H9 (cell line): ENCODE results near the gene EIF5A2. TPM values are rescaled to one million over a fixed set of nuclear protein-coding genes. Genes with fewer than 3 reads are reported as not detected.

Experiments
- DNase-seq: peaks from one replicate; pipeline ENCODE4 v3.0.0-alpha.2; 2017
- H2AFZ ChIP-seq: one replicate; pipeline ENCODE4 v1.6.1; 2013; ENCODE audit warnings: mild to moderate bottlenecking, low read length, control low read depth, moderate library complexity
- H2AK5ac ChIP-seq: 2 replicates; pipeline ENCODE4 v1.6.1; 2013; ENCODE audit warnings: low read length, control low read depth, mixed read lengths; ENCODE audit not compliant: insufficient read length
- H2BK120ac ChIP-seq: one replicate; pipeline ENCODE4 v1.6.1; 2013; ENCODE audit warnings: low read depth, mild to moderate bottlenecking, low read length, control low read depth, inconsistent platforms; ENCODE audit not compliant: poor library complexity, severe bottlenecking
- H2BK12ac ChIP-seq: 2 replicates; pipeline ENCODE4 v1.6.1; 2013; ENCODE audit warnings: low read length, control low read depth, mixed read lengths, low read depth; ENCODE audit not compliant: insufficient read length
- H2BK15ac ChIP-seq: 2 replicates; pipeline ENCODE4 v1.6.1; 2013; ENCODE audit warnings: low read depth, low read length, control low read depth
- H2BK20ac ChIP-seq: one replicate; pipeline ENCODE4 v1.6.1; 2013; ENCODE audit warnings: low read depth, mild to moderate bottlenecking, low read length, control low read depth, inconsistent platforms; ENCODE audit not compliant: poor library complexity, severe bottlenecking
- H2BK5ac ChIP-seq: 2 replicates; pipeline ENCODE4 v1.6.1; 2013; ENCODE audit warnings: low read length, control low read depth, mixed read lengths; ENCODE audit not compliant: insufficient read length
- H3K14ac ChIP-seq: 2 replicates; pipeline ENCODE4 v1.6.1; 2013; ENCODE audit warnings: low read length, control low read depth; ENCODE audit not compliant: insufficient read depth
- H3K18ac ChIP-seq: 2 replicates; pipeline ENCODE4 v1.6.1; 2013; ENCODE audit warnings: low read depth, mild to moderate bottlenecking, mixed read lengths, low read length, control low read depth; ENCODE audit not compliant: insufficient read length
- H3K23ac ChIP-seq: 2 replicates; pipeline ENCODE4 v1.6.1; 2013; ENCODE audit warnings: low read length, control low read depth, mixed read lengths, low read depth; ENCODE audit not compliant: insufficient read length
- H3K23me2 ChIP-seq: 2 replicates; pipeline ENCODE4 v1.6.1; 2013; ENCODE audit warnings: low read depth, mild to moderate bottlenecking, mixed read lengths, low read length, control low read depth; ENCODE audit not compliant: insufficient read length, poor library complexity, severe bottlenecking
- H3K27ac ChIP-seq: 2 replicates; pipeline ENCODE4 v1.5.1; 2013; ENCODE audit warnings: low read length, control low read depth, mixed read lengths, low read depth; ENCODE audit not compliant: insufficient read length
- H3K27me3 ChIP-seq: 2 replicates; pipeline ENCODE4 v1.6.1; 2013; ENCODE audit warnings: low read length, control low read depth, inconsistent platforms; ENCODE audit not compliant: insufficient read depth
- H3K4ac ChIP-seq: 2 replicates; pipeline ENCODE4 v1.6.1; 2013; ENCODE audit warnings: low read depth, mild to moderate bottlenecking, control low read depth, inconsistent platforms, low read length, moderate library complexity
- H3K4me1 ChIP-seq: 2 replicates; pipeline ENCODE4 v1.6.1; 2013; ENCODE audit warnings: low read length, control low read depth, inconsistent platforms; ENCODE audit not compliant: insufficient read depth
- H3K4me2 ChIP-seq: 2 replicates; pipeline ENCODE4 v1.6.1; 2013; ENCODE audit warnings: low read length, control low read depth, mixed read lengths; ENCODE audit not compliant: insufficient read length, insufficient read depth
- H3K56ac ChIP-seq: 2 replicates; pipeline ENCODE4 v1.6.1; 2013; ENCODE audit warnings: low read depth, mild to moderate bottlenecking, mixed read lengths, low read length, control low read depth; ENCODE audit not compliant: insufficient read length
- H3K79me1 ChIP-seq: 2 replicates; pipeline ENCODE4 v1.6.1; 2013; ENCODE audit warnings: low read depth, mild to moderate bottlenecking, moderate library complexity, low read length, control low read depth, inconsistent platforms; ENCODE audit not compliant: insufficient read depth, poor library complexity, severe bottlenecking
- H3K79me2 ChIP-seq: 2 replicates; pipeline ENCODE4 v1.6.1; 2013; ENCODE audit warnings: low read length, control low read depth, inconsistent platforms; ENCODE audit not compliant: insufficient read depth
- H3K9ac ChIP-seq: 2 replicates; pipeline ENCODE4 v1.6.1; 2013; ENCODE audit warnings: low read length, control low read depth, mixed read lengths; ENCODE audit not compliant: insufficient read length; ENCODE audit errors: extremely low read depth
- H3K9me3 ChIP-seq: one replicate; pipeline ENCODE4 v1.6.1; 2013; ENCODE audit warnings: low read depth, low read length, inconsistent platforms; ENCODE audit not compliant: control insufficient read depth
- H3T11ph ChIP-seq: one replicate; pipeline ENCODE4 v1.6.1; 2013; ENCODE audit warnings: mild to moderate bottlenecking, low read length, control low read depth, inconsistent platforms
- H4K20me1 ChIP-seq: one replicate; pipeline ENCODE4 v1.6.1; 2013; ENCODE audit not compliant: control insufficient read depth, insufficient read length, insufficient read depth
- H4K5ac ChIP-seq: 2 replicates; pipeline ENCODE4 v1.6.1; 2013; ENCODE audit warnings: low read depth, mild to moderate bottlenecking, mixed read lengths, low read length, control low read depth; ENCODE audit not compliant: insufficient read length
- H4K8ac ChIP-seq: replicated peaks from 2 replicates; pipeline ENCODE4 v1.6.1; 2013; ENCODE audit warnings: low read length, control low read depth, mixed read lengths, low read depth; ENCODE audit not compliant: insufficient read length
- H4K91ac ChIP-seq: 2 replicates; pipeline ENCODE4 v1.6.1; 2013; ENCODE audit warnings: low read depth, mild to moderate bottlenecking, moderate library complexity, mixed read lengths, low read length, control low read depth; ENCODE audit not compliant: insufficient read length
- H3K27ac Mint-ChIP-seq, 3 experiments: 2 replicates in 2 of 3; 3 replicates in 1 of 3; pipeline ENCODE4 v1.8.0; 2020 to 2021; ENCODE audit warnings: mixed read lengths in 3 of 3, mild to moderate bottlenecking in 1 of 3, moderate library complexity in 1 of 3
- H3K27me3 Mint-ChIP-seq: 2 replicates; pipeline ENCODE4 v1.8.0; 2021; ENCODE audit warnings: low read depth, mild to moderate bottlenecking, moderate library complexity, mixed read lengths
- H3K36me3 Mint-ChIP-seq, 3 experiments: 2 replicates in 2 of 3; 3 replicates in 1 of 3; pipeline ENCODE4 v1.8.0; 2020 to 2021; ENCODE audit warnings: low read depth in 3 of 3, mixed read lengths in 3 of 3; ENCODE audit not compliant: insufficient read depth in 1 of 3
- H3K4me1 Mint-ChIP-seq, 2 experiments: 2 replicates each; pipeline ENCODE4 v1.8.0; 2020; ENCODE audit warnings: mixed read lengths in 2 of 2
- H3K4me3 Mint-ChIP-seq, 2 experiments: 2 replicates in 1 of 2; 3 replicates in 1 of 2; pipeline ENCODE4 v1.8.0; 2020 to 2021; ENCODE audit warnings: mild to moderate bottlenecking in 2 of 2, mixed read lengths in 2 of 2, moderate library complexity in 1 of 2
- H3K9me3 Mint-ChIP-seq, 2 experiments: 2 replicates in 1 of 2; 3 replicates in 1 of 2; pipeline ENCODE4 v1.8.0; 2020; ENCODE audit warnings: mild to moderate bottlenecking in 2 of 2, mixed read lengths in 2 of 2, moderate library complexity in 1 of 2
- CTCF ChIP-seq: fragments of 200-600 bp; sonication (generic); conservative IDR thresholded peaks from 3 replicates; pipeline ENCODE4 v1.8.0; 2021; ENCODE audit warnings: antibody characterized with exemption, mild to moderate bottlenecking
- WGBS: extraction: QIAGEN DNeasy Blood & Tissue Kit; methylation state at CpG from one replicate; pipeline ENCODE4 v1.1.7; 2013; ENCODE audit warnings: missing lambda C conversion rate, low lambda C conversion rate, mixed read lengths; ENCODE audit not compliant: insufficient read length; ENCODE audit errors: extremely low coverage; 5-methylcytosine and 5-hydroxymethylcytosine counted together
- total RNA-seq: library from RNA; stranded (reverse); gene quantifications from 2 replicates; pipeline ENCODE4 v1.2.1, GENCODE V29; 2021

Gene EIF5A2
- total RNA-seq, 1 experiment from 2014 or later, result 7.7 TPM

- Histone ChIP-seq H2BK5ac (no peak overlapping the region), H3K23ac (no peak overlapping the region), H4K5ac (no peak overlapping the region), H4K8ac (no peak overlapping the region), H2BK20ac (no peak overlapping the region), H3K4ac (no peak overlapping the region), H3K79me1 (no peaks in the 10 kb centered on the region), H3K4me1 (no peaks in the 10 kb centered on the region), H3T11ph (no peak overlapping the region), H3K18ac (no peak overlapping the region), H2AFZ (no peak overlapping the region), H2BK12ac (no peak overlapping the region), H2AK5ac (no peak overlapping the region), H3K27me3 (no peaks in the 10 kb centered on the region), H3K56ac (no peak overlapping the region), H4K20me1 (no peaks in the 10 kb centered on the region), H3K79me2 (no peaks in the 10 kb centered on the region), H4K91ac (no peak overlapping the region), H3K14ac (no peak overlapping the region), H3K27ac (no peak overlapping the region), H3K4me2 (no peak overlapping the region), H2BK15ac (no peak overlapping the region), H3K9me3 (no peaks in the 10 kb centered on the region), H3K23me2 (peaks cover 5% of the 10 kb centered on the region), H3K9ac (no peak overlapping the region), H2BK120ac (no peak overlapping the region)
- WGBS, result no CpG with 5 or more reads among the region's 3 CpGs
- Mint-ChIP-seq H3K4me1 (peaks cover 8 to 10% of the 10 kb centered on the region in 2 experiments), H3K9me3 (peaks cover under 1 to 4% of the 10 kb centered on the region in 2 experiments; a peak in 2 of 5 replicates), H3K27ac (no peak overlapping the region), H3K36me3 (peaks cover 5 to 13% (median 8%) of the 10 kb centered on the region in 3 experiments; a peak in 6 of 7 replicates), H3K4me3 (no peak overlapping the region), H3K27me3 (peaks cover 16% of the 10 kb centered on the region)
- TF ChIP-seq CTCF, result no peak
- DNase-seq, result no peak
Observed at GRCh38 chr3:170903123-170903522, 5.3 kb downstream of the EIF5A2 start.
